K562 (cell line): ENCODE measurements around the gene PTGR3. TPM values are rescaled to one million over a fixed set of nuclear protein-coding genes. Genes with fewer than 3 reads are reported as not detected.

ENCODE experiments used
- CBX2 ChIP-seq: fragments of 200-600 bp; sonication (generic); IDR thresholded peaks from one replicate; pipeline ENCODE4 v1.6.1; 2012; ENCODE audit warnings: mild to moderate bottlenecking, low read length, inconsistent platforms; ENCODE audit not compliant: insufficient read depth, poor library complexity, severe bottlenecking
- E2F6 ChIP-seq, 2 experiments: IDR thresholded peaks; 2 replicates each; pipeline ENCODE4 v1.6.1; 2011; ENCODE audit warnings: borderline replicate concordance in 1 of 2, control low read depth in 1 of 2, low read depth in 1 of 2, low read length in 1 of 2, mild to moderate bottlenecking in 1 of 2, mixed read lengths in 1 of 2, moderate library complexity in 1 of 2; ENCODE audit not compliant: insufficient read depth in 1 of 2, insufficient read length in 1 of 2, poor library complexity in 1 of 2, severe bottlenecking in 1 of 2; ENCODE audit errors: extremely low read depth in 1 of 2
- EP400 ChIP-seq: fragments of 450-650 bp; IDR thresholded peaks from 2 replicates; pipeline ENCODE4 v1.6.1; 2017; ENCODE audit warnings: antibody characterized with exemption, mild to moderate bottlenecking, moderate library complexity
- ID3 ChIP-seq, 2 experiments: fragments of 250-450 bp in 1 of 2; fragments of 450-650 bp in 1 of 2; sonication (Bioruptor Pico) in 1 of 2; IDR thresholded peaks; 2 replicates each; pipeline versions ENCODE4 v1.6.1 to v1.8.0; 2016 to 2021; ENCODE audit warnings: mild to moderate bottlenecking in 2 of 2, moderate library complexity in 2 of 2, missing compliant biosample characterization in 1 of 2, missing genetic modification characterization in 1 of 2
- MTA3 ChIP-seq: fragments of 450-650 bp; formaldehyde crosslinking; IDR thresholded peaks from 2 replicates; pipeline ENCODE4 v1.6.1; 2017; ENCODE audit warnings: mild to moderate bottlenecking, borderline replicate concordance
- SUPT5H ChIP-seq: fragments of 450-650 bp; IDR thresholded peaks from 2 replicates; pipeline ENCODE4 v1.6.1; 2016
- ZNF3 ChIP-seq: fragments of 250-450 bp; sonication (Bioruptor Pico); IDR thresholded peaks from 2 replicates; pipeline ENCODE4 v1.5.0; 2021; ENCODE audit warnings: mild to moderate bottlenecking, moderate library complexity
- ZNF764 ChIP-seq: fragments of 250-450 bp; sonication (Bioruptor Pico); IDR thresholded peaks from 2 replicates; pipeline ENCODE4 v1.4.0; 2020; ENCODE audit warnings: low read depth, mild to moderate bottlenecking, moderate library complexity
- ZNF778 ChIP-seq: fragments of 450-650 bp; formaldehyde crosslinking; IDR thresholded peaks from 2 replicates; pipeline ENCODE4 v1.4.0; 2020; ENCODE audit warnings: mild to moderate bottlenecking, moderate library complexity
- polyA plus RNA-seq, 8 experiments: library from polyadenylated mRNA; depleted of rRNA in 4 of 8; stranded (reverse) in 5 of 8; unstranded in 3 of 8; fragments of >200 nt; fragmentation: Nextera tagmentation in 2 of 8; fragmentation: Illumina TruSeq in 1 of 8; extraction: Ambion mirVana in 2 of 8; extraction: Trizol in 1 of 8; gene quantifications; 2 replicates each; pipeline versions ENCODE4 v1.2.1 to v1.2.3, GENCODE V29; 2011 to 2014; ENCODE audit warnings: inconsistent platforms in 1 of 8, missing spikeins in 1 of 8
- total RNA-seq, 7 experiments: library from RNA; depleted of rRNA in 6 of 7; stranded (reverse); fragments of >200 nt in 6 of 7; fragmentation: Illumina TruSeq in 2 of 7; extraction: Trizol in 2 of 7; gene quantifications; 2 replicates each; pipeline versions ENCODE4 v1.2.1 to v1.2.3, GENCODE V29; 2011 to 2021; ENCODE audit warnings: low replicate concordance in 1 of 7
- TF ChIP-seq, protein P1 (sequence below): fragments of 250-450 bp; sonication (Bioruptor Pico); IDR thresholded peaks from 2 replicates; pipeline ENCODE4 v1.5.0; 2021; ENCODE audit warnings: mild to moderate bottlenecking, moderate library complexity
- TF ChIP-seq, protein P2 (sequence below): IDR thresholded peaks from 2 replicates; pipeline ENCODE4 v1.6.1; 2016; ENCODE audit warnings: missing genetic modification characterization, missing compliant biosample characterization
- TF ChIP-seq, protein P3 (sequence below): sonication (generic); formaldehyde crosslinking; IDR thresholded peaks from 2 replicates; pipeline ENCODE4 v1.8.0; 2022; ENCODE audit warnings: mild to moderate bottlenecking, missing genetic modification reagents
- TF ChIP-seq, protein P4 (sequence below): fragments of 250-450 bp; sonication (Bioruptor Pico); IDR thresholded peaks from 2 replicates; pipeline ENCODE4 v1.5.0; 2022; ENCODE audit warnings: mild to moderate bottlenecking
- TF ChIP-seq, protein P5 (sequence below): fragments of 450-650 bp; IDR thresholded peaks from 2 replicates; pipeline ENCODE4 v1.6.1; 2016

The PTGR3 gene
- total and polyA plus RNA-seq, 9 of the 15 experiments (the other 6 are each of a cell fraction or from before 2014, with no cell fraction given), result 4.1 to 32.3 (median 15.3) TPM

- TF ChIP-seq, protein P1, sequence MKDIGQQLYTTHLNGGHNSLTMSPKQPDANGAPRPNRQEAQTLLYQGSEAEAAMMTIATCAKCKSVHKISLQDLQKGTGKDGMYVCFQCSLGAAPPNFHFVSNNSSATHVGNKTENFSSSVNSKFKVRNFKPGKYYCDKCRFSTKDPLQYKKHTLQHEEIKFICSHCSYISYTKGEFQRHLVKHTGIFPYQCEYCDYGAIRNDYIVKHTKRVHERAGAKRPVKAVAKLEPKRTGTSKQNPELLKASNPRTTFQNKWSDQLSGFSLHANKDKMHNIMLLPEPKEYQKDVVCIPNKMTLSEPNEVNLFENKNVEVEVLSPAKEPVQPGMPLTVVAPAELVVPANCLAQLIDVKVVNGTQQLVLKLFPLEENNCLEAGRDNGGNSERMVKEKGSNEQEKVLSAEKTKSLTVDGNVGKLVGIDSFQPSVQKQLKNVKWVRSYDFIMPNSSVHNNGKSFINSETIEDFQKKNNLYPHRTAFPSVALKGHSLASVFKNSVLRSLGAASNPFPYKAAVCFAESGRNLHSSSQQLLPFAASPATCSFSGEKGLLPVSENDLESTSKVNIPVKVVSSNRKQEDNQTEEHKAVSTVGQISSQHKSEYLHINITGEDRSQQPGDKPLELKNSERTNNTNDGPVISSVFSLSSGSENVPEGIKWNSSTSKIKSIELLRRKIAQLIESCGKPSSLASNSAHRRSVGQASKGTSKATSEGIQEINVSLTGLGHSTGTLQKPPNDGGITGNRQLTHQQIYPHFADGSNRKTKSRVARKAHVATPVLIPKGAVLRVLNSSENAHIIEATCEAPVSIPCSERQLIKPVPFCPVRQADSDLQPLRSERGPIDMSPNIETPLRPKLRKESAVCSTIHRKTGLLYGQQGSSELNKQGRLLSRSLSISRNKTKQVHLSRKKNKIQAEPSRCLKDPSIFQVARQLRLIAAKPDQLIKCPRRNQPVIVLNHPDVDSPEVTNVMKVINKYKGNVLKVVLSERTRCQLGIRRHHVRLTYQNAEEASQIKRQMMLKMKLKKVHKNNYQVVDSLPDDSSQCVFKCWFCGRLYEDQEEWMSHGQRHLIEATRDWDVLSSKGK (CRISPR knock-in tag), result no peak
- TF ChIP-seq MTA3, result no peak
- TF ChIP-seq CBX2, result no peak
- TF ChIP-seq, protein P2, sequence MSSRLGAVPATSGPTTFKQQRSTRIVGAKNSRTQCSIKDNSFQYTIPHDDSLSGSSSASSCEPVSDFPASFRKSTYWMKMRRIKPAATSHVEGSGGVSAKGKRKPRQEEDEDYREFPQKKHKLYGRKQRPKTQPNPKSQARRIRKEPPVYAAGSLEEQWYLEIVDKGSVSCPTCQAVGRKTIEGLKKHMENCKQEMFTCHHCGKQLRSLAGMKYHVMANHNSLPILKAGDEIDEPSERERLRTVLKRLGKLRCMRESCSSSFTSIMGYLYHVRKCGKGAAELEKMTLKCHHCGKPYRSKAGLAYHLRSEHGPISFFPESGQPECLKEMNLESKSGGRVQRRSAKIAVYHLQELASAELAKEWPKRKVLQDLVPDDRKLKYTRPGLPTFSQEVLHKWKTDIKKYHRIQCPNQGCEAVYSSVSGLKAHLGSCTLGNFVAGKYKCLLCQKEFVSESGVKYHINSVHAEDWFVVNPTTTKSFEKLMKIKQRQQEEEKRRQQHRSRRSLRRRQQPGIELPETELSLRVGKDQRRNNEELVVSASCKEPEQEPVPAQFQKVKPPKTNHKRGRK (tag), result no peak
- TF ChIP-seq E2F6 (IDR thresholded peaks at IDR 0.05; ENCODE audit: borderline replicate concordance in 1 of 2, extremely low read depth in 1 of 2, insufficient read depth in 1 of 2, insufficient read length in 1 of 2, low read depth in 1 of 2, low read length in 1 of 2, poor library complexity in 1 of 2, severe bottlenecking in 1 of 2), result peak in 1 of 2 experiments; percentile 35
- peak; percentile 33; the same call in 1 of the 2 replicates for TF ChIP-seq EP400
- TF ChIP-seq, protein P3, sequence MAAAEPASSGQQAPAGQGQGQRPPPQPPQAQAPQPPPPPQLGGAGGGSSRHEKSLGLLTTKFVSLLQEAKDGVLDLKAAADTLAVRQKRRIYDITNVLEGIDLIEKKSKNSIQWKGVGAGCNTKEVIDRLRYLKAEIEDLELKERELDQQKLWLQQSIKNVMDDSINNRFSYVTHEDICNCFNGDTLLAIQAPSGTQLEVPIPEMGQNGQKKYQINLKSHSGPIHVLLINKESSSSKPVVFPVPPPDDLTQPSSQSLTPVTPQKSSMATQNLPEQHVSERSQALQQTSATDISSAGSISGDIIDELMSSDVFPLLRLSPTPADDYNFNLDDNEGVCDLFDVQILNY, result no peak
- no peak for TF ChIP-seq ZNF764 (CRISPR knock-in tag)
- no peak for TF ChIP-seq ZNF778
- TF ChIP-seq SUPT5H, result peak; percentile 57; the same call in 1 of the 2 replicates
- TF ChIP-seq, protein P4, sequence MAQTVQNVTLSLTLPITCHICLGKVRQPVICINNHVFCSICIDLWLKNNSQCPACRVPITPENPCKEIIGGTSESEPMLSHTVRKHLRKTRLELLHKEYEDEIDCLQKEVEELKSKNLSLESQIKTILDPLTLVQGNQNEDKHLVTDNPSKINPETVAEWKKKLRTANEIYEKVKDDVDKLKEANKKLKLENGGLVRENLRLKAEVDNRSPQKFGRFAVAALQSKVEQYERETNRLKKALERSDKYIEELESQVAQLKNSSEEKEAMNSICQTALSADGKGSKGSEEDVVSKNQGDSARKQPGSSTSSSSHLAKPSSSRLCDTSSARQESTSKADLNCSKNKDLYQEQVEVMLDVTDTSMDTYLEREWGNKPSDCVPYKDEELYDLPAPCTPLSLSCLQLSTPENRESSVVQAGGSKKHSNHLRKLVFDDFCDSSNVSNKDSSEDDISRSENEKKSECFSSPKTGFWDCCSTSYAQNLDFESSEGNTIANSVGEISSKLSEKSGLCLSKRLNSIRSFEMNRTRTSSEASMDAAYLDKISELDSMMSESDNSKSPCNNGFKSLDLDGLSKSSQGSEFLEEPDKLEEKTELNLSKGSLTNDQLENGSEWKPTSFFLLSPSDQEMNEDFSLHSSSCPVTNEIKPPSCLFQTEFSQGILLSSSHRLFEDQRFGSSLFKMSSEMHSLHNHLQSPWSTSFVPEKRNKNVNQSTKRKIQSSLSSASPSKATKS (CRISPR knock-in tag), result no peak
- TF ChIP-seq, protein P5, sequence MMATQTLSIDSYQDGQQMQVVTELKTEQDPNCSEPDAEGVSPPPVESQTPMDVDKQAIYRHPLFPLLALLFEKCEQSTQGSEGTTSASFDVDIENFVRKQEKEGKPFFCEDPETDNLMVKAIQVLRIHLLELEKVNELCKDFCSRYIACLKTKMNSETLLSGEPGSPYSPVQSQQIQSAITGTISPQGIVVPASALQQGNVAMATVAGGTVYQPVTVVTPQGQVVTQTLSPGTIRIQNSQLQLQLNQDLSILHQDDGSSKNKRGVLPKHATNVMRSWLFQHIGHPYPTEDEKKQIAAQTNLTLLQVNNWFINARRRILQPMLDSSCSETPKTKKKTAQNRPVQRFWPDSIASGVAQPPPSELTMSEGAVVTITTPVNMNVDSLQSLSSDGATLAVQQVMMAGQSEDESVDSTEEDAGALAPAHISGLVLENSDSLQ, result peak; percentile 98
- TF ChIP-seq ZNF3 (CRISPR knock-in tag), result no peak
- no peak for TF ChIP-seq ID3 (CRISPR knock-in tag; IDR thresholded peaks at IDR 0.05)
- no peak for TF ChIP-seq ID3 (tag; IDR thresholded peaks at IDR 0.05)
Observed at GRCh38 chr18:75210274-75211001, 1.5 kb upstream of the PTGR3 start, which contains the start of gene TSHZ1 (continued).
